ENCODE measurements around the gene FARS2.

GRCh38 chr6:5378331-5378730, 117.0 kb downstream of the FARS2 start:
- TF ChIP-seq CTCF (IDR thresholded peaks at IDR 0.05; ENCODE audit: poor library complexity) (no peak), EZH2 (IDR thresholded peaks at IDR 0.05; ENCODE audit: borderline replicate concordance) (no peak)

All from hepatocyte (in vitro differentiated cells).